ENCODE results near the gene SEM1. TPM values are rescaled to one million over a fixed set of nuclear protein-coding genes. Genes with fewer than 3 reads are reported as not detected.
A peak's percentile ranks its signal among the peaks of the same experiment; 100 is the strongest.

The SEM1 gene
- total RNA-seq, 1 experiment from 2014 or later, result 73.3 TPM

GRCh38 chr7:96713037-96713436, 3.4 kb upstream of the SEM1 start:
- no peak for ATAC-seq
- POLR2A ChIA-PET, result no interaction called here
- no peak overlapping the region for H3K27ac Mint-ChIP-seq

DNA sequence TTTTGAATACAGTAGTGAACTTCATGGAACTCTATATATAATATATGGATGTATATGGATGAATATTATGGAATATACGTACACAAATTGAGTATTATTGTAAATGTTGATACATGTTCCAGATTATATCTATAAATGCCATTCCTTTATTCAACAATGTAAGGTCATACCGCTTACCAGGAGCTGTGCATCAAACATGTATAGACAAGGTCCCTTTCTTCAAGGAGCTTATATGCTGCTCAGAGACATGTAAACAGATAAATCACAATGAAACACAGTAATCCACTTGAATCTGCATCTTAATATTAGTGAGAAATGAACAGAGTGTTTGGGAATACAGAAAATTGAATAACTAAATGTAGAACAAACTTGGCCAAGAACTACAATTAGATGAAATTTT, 898 bp upstream of the SEM1 start:
- Mint-ChIP-seq H3K36me3 (peaks cover 31% of the 10 kb centered on the region), H3K27ac (no peak overlapping the region), H3K4me3 (0 out of 2 replicates have a peak overlapping the region, but pooled peaks have one; percentile 93), H3K27me3 (ENCODE audit: low read depth) (peaks cover 11% of the 10 kb centered on the region), H3K4me1 (peaks cover 11% of the 10 kb centered on the region; the same call in 1 of the 2 replicates), H3K9me3 (peaks cover 33% of the 10 kb centered on the region)
- ChIA-PET CTCF (no interaction called here), POLR2A (no interaction called here)
- ATAC-seq (no peak), DNase-seq (ENCODE audit: low spot score) (no peak)
- TF ChIP-seq, protein P1, sequence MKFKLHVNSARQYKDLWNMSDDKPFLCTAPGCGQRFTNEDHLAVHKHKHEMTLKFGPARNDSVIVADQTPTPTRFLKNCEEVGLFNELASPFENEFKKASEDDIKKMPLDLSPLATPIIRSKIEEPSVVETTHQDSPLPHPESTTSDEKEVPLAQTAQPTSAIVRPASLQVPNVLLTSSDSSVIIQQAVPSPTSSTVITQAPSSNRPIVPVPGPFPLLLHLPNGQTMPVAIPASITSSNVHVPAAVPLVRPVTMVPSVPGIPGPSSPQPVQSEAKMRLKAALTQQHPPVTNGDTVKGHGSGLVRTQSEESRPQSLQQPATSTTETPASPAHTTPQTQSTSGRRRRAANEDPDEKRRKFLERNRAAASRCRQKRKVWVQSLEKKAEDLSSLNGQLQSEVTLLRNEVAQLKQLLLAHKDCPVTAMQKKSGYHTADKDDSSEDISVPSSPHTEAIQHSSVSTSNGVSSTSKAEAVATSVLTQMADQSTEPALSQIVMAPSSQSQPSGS (CRISPR knock-in tag; IDR thresholded peaks at IDR 0.05; ENCODE audit: borderline replicate concordance, low read depth), result no peak
- no peak for TF ChIP-seq RORB (CRISPR knock-in tag; IDR thresholded peaks at IDR 0.05)
- no peak for TF ChIP-seq CREB1 (CRISPR knock-in tag; IDR thresholded peaks at IDR 0.05)
- TF ChIP-seq, protein P2, sequence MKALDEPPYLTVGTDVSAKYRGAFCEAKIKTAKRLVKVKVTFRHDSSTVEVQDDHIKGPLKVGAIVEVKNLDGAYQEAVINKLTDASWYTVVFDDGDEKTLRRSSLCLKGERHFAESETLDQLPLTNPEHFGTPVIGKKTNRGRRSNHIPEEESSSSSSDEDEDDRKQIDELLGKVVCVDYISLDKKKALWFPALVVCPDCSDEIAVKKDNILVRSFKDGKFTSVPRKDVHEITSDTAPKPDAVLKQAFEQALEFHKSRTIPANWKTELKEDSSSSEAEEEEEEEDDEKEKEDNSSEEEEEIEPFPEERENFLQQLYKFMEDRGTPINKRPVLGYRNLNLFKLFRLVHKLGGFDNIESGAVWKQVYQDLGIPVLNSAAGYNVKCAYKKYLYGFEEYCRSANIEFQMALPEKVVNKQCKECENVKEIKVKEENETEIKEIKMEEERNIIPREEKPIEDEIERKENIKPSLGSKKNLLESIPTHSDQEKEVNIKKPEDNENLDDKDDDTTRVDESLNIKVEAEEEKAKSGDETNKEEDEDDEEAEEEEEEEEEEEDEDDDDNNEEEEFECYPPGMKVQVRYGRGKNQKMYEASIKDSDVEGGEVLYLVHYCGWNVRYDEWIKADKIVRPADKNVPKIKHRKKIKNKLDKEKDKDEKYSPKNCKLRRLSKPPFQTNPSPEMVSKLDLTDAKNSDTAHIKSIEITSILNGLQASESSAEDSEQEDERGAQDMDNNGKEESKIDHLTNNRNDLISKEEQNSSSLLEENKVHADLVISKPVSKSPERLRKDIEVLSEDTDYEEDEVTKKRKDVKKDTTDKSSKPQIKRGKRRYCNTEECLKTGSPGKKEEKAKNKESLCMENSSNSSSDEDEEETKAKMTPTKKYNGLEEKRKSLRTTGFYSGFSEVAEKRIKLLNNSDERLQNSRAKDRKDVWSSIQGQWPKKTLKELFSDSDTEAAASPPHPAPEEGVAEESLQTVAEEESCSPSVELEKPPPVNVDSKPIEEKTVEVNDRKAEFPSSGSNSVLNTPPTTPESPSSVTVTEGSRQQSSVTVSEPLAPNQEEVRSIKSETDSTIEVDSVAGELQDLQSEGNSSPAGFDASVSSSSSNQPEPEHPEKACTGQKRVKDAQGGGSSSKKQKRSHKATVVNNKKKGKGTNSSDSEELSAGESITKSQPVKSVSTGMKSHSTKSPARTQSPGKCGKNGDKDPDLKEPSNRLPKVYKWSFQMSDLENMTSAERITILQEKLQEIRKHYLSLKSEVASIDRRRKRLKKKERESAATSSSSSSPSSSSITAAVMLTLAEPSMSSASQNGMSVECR (CRISPR knock-in tag; IDR thresholded peaks at IDR 0.05; ENCODE audit: borderline replicate concordance), result no peak
- TF ChIP-seq ERG (CRISPR knock-in tag; IDR thresholded peaks at IDR 0.05), result no peak
- TF ChIP-seq PREB (CRISPR knock-in tag; IDR thresholded peaks at IDR 0.05; ENCODE audit: borderline replicate concordance), result no peak
- TF ChIP-seq SMAD4 (CRISPR knock-in tag; IDR thresholded peaks at IDR 0.05), result no peak
- TF ChIP-seq SMAD3 (CRISPR knock-in tag; IDR thresholded peaks at IDR 0.05; ENCODE audit: borderline replicate concordance), result no peak
- TF ChIP-seq ZNF138 (CRISPR knock-in tag; conservative IDR thresholded peaks at IDR 0.05), result no peak
- TF ChIP-seq, protein P3, sequence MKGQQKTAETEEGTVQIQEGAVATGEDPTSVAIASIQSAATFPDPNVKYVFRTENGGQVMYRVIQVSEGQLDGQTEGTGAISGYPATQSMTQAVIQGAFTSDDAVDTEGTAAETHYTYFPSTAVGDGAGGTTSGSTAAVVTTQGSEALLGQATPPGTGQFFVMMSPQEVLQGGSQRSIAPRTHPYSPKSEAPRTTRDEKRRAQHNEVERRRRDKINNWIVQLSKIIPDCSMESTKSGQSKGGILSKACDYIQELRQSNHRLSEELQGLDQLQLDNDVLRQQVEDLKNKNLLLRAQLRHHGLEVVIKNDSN (CRISPR knock-in tag; IDR thresholded peaks at IDR 0.05), result no peak

More at GRCh38 chr7:96713037-96713436, 3.4 kb upstream of the SEM1 start:
- TF ChIP-seq ATF3 (CRISPR knock-in tag; conservative IDR thresholded peaks at IDR 0.05), result no peak
- TF ChIP-seq NFE2L1 (CRISPR knock-in tag; IDR thresholded peaks at IDR 0.05), result no peak
- no peak for TF ChIP-seq ZNF281 (CRISPR knock-in tag; IDR thresholded peaks at IDR 0.05)
- no peak for TF ChIP-seq CBFB (CRISPR knock-in tag; IDR thresholded peaks at IDR 0.05; ENCODE audit: low read depth)
- TF ChIP-seq, protein P4, sequence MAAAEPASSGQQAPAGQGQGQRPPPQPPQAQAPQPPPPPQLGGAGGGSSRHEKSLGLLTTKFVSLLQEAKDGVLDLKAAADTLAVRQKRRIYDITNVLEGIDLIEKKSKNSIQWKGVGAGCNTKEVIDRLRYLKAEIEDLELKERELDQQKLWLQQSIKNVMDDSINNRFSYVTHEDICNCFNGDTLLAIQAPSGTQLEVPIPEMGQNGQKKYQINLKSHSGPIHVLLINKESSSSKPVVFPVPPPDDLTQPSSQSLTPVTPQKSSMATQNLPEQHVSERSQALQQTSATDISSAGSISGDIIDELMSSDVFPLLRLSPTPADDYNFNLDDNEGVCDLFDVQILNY (CRISPR knock-in tag; IDR thresholded peaks at IDR 0.05), result no peak
- TF ChIP-seq, protein P5, sequence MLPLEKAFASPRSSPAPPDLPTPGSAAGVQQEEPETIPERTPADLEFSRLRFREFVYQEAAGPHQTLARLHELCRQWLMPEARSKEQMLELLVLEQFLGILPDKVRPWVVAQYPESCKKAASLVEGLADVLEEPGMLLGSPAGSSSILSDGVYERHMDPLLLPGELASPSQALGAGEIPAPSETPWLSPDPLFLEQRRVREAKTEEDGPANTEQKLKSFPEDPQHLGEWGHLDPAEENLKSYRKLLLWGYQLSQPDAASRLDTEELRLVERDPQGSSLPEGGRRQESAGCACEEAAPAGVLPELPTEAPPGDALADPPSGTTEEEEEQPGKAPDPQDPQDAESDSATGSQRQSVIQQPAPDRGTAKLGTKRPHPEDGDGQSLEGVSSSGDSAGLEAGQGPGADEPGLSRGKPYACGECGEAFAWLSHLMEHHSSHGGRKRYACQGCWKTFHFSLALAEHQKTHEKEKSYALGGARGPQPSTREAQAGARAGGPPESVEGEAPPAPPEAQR (CRISPR knock-in tag; IDR thresholded peaks at IDR 0.05), result no peak
- no peak for TF ChIP-seq OVOL2 (CRISPR knock-in tag; IDR thresholded peaks at IDR 0.05; ENCODE audit: borderline replicate concordance)
- TF ChIP-seq CREB1 (CRISPR knock-in tag; IDR thresholded peaks at IDR 0.05), result no peak
- Mint-ChIP-seq H3K27me3 (ENCODE audit: low read depth) (peaks cover 11% of the 10 kb centered on the region), H3K36me3 (peaks cover 24% of the 10 kb centered on the region), H3K9me3 (peaks cover 46% of the 10 kb centered on the region), H3K4me3 (no peak overlapping the region), H3K4me1 (peaks cover 12% of the 10 kb centered on the region; the same call in 1 of the 2 replicates)
- DNase-seq (ENCODE audit: low spot score), result no peak
- CTCF ChIA-PET, result no interaction called here

Data from WTC11 (cell line).